ENCODE data around the gene ACSS1.

ACSS1 gene

GRCh38 chr20:25036331-25036936 lies 21.5 kb downstream of the ACSS1 start:
- TF ChIP-seq, protein P1, sequence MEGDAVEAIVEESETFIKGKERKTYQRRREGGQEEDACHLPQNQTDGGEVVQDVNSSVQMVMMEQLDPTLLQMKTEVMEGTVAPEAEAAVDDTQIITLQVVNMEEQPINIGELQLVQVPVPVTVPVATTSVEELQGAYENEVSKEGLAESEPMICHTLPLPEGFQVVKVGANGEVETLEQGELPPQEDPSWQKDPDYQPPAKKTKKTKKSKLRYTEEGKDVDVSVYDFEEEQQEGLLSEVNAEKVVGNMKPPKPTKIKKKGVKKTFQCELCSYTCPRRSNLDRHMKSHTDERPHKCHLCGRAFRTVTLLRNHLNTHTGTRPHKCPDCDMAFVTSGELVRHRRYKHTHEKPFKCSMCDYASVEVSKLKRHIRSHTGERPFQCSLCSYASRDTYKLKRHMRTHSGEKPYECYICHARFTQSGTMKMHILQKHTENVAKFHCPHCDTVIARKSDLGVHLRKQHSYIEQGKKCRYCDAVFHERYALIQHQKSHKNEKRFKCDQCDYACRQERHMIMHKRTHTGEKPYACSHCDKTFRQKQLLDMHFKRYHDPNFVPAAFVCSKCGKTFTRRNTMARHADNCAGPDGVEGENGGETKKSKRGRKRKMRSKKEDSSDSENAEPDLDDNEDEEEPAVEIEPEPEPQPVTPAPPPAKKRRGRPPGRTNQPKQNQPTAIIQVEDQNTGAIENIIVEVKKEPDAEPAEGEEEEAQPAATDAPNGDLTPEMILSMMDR (IDR thresholded peaks at IDR 0.05; ENCODE audit: low read depth, low read length): no peak
- TF ChIP-seq MYC (IDR thresholded peaks at IDR 0.05; ENCODE audit: low read depth, low read length) (no peak), POLR2A (IDR thresholded peaks at IDR 0.05; ENCODE audit: extremely low read depth, insufficient read length) (no peak)
- TF ChIP-seq, protein P2, sequence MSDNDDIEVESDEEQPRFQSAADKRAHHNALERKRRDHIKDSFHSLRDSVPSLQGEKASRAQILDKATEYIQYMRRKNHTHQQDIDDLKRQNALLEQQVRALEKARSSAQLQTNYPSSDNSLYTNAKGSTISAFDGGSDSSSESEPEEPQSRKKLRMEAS (IDR thresholded peaks at IDR 0.05; ENCODE audit: low read depth, low read length): no peak
- H3K4me3 ChIP-seq (ENCODE audit: low read depth, low read length): no peak overlapping the region
- no peak for DNase-seq (ENCODE audit: low read depth)

DNA sequence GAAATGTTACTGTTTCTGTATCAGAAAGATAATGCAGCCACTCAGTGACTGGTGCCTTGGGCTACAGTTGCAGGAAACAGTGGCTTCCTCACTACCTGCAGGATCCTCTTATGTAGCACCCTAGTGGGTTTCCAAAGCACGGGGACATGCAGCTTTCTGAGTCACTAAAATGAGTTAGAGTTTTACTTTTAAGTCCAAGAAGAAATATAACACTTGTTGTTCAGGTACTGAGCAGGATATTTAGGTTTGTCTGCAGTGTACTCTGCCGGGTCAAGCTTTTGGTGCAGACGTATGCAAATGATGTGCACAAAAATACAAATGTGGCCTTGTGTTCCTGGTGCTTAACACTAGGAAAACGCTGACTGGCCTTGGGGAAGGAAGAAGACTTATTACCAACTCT lies 22.0 kb downstream of the ACSS1 start:
- no peak for TF ChIP-seq MYC (IDR thresholded peaks at IDR 0.05; ENCODE audit: low read depth, low read length)
- TF ChIP-seq, protein P2 (IDR thresholded peaks at IDR 0.05; ENCODE audit: low read depth, low read length): no peak
- H3K4me3 ChIP-seq (ENCODE audit: low read depth, low read length): no peak overlapping the region
- DNase-seq (ENCODE audit: low read depth): no peak

DNA sequence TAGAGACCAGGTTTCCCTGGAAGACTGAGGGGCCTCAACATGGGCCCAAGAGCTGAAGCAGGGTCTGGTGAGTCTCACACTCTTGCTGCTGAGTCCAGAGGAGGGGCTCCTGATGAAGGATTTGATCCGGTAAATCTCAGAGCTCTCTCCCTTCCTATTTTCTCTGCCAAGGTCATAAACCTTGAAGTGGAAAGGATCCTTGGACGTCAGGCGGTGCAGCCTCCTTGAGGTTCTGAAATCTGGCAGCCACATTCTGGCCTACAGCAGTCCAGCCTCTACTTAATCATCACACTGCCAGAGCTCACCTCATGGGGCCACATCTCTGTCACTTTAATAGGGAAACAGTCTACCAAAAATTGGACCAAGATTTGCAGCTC lies 24.0 kb downstream of the ACSS1 start:
- DNase-seq (ENCODE audit: low read depth): no peak
- no peak for TF ChIP-seq POLR2A (IDR thresholded peaks at IDR 0.05; ENCODE audit: extremely low read depth, insufficient read length)
- no peak for TF ChIP-seq MYC (IDR thresholded peaks at IDR 0.05; ENCODE audit: low read depth, low read length)
- TF ChIP-seq, protein P1 (IDR thresholded peaks at IDR 0.05; ENCODE audit: low read depth, low read length): no peak
- TF ChIP-seq, protein P2 (IDR thresholded peaks at IDR 0.05; ENCODE audit: low read depth, low read length): no peak
- no peak overlapping the region for H3K4me3 ChIP-seq (ENCODE audit: low read depth, low read length)

DNA sequence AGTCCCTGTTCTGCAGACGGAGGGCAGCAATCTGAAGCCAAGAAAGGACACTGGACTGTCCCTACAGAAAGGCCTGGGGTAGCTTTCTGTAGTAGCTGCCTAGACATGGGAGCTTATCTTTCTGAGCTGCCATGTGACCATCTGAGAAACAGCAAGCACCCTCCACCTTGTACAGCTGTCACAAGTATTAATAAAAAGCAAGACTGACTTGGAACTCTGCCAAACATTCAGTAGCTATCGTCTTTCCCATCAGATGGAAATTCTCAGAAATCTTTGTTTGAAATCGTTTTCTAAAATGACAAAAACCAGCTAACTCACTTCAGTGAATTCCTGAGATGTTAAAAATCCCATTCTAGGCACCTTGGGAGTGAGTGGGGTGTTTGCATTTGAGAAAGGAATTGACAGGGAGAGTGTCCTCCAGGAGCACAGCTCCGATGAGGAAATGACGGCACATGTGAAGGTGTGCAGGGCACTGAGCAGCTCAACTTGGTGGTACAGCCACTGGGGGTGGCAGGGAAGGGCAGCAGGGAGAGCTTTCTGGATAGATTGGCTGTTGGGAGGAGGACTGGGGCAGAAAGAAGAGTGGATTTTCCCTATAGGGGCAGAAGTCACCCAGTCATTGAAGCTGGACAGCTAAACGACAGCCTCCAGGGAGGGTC lies 24.5 kb downstream of the ACSS1 start:
- H3K4me3 ChIP-seq (ENCODE audit: low read depth, low read length): no peak overlapping the region
- DNase-seq (ENCODE audit: low read depth): no peak
- TF ChIP-seq POLR2A (IDR thresholded peaks at IDR 0.05; ENCODE audit: extremely low read depth, insufficient read length) (no peak), MYC (IDR thresholded peaks at IDR 0.05; ENCODE audit: low read depth, low read length) (no peak)
- TF ChIP-seq, protein P1 (IDR thresholded peaks at IDR 0.05; ENCODE audit: low read depth, low read length): no peak
- TF ChIP-seq, protein P2 (IDR thresholded peaks at IDR 0.05; ENCODE audit: low read depth, low read length): no peak

GRCh38 chr20:25032478-25033264 lies 25.3 kb downstream of the ACSS1 start:
- no peak for TF ChIP-seq MYC (IDR thresholded peaks at IDR 0.05; ENCODE audit: low read depth, low read length)
- no peak for TF ChIP-seq POLR2A (IDR thresholded peaks at IDR 0.05; ENCODE audit: extremely low read depth, insufficient read length)
- no peak overlapping the region for H3K4me3 ChIP-seq (ENCODE audit: low read depth, low read length)
- no peak for DNase-seq (ENCODE audit: low read depth)

- H3K4me3 ChIP-seq (ENCODE audit: low read depth, low read length): no peak overlapping the region
- no peak for DNase-seq (ENCODE audit: low read depth)
- TF ChIP-seq POLR2A (IDR thresholded peaks at IDR 0.05; ENCODE audit: extremely low read depth, insufficient read length) (no peak), MYC (IDR thresholded peaks at IDR 0.05; ENCODE audit: low read depth, low read length) (no peak)
- TF ChIP-seq, protein P2 (IDR thresholded peaks at IDR 0.05; ENCODE audit: low read depth, low read length): no peak
- TF ChIP-seq, protein P1 (IDR thresholded peaks at IDR 0.05; ENCODE audit: low read depth, low read length): no peak
These were observed 25.9 kb downstream of the ACSS1 start for GRCh38 chr20:25032065-25032477.
